Measurements from ENCODE around the gene PYCR2.
"Not testable (repeated sequence)": the region's sequence is repeated elsewhere in the genome, so short reads cannot be mapped to it uniquely, and the experiment has no call there.

The PYCR2 gene

DNA sequence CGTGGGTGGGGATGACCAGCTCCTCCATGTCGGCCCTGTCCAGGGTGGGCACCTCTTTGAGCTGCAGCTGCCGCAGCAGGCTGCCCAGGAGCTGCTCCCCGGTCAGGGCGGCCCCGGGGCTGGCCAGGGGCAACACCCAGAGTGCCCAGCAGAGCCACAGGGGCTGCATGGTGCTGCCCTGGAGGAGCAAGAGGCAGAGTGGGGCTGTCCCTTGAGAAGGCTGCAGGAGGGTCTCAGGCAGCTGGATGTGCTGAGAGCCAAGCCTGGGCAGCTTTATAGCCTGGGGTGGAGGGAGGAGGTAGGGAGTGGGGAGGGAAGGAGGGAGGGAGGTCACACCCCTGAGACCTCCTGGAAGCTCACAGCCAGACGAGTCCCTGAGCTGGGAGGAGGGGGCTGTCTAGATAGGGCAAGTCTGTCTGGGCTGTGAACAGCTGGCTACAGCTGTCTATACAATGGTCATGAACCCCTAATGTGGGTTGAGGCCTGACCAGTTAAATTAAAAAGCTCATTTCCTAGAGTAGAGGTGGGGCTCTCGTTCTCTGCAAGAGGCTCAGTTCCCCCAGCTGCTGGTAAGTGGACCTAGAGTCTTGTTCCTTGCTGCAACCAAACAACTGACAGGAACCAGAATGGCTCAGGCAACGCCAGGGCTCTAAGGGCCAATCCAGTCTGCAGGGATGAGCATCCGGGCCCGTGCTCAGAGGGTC is 35.0 kb downstream of the PYCR2 start, which contains the start of gene LEFTY1:
Gene LEFTY1 (minus strand): TSS at position 249 of the 704 bp plus-strand sequence. CDS start 80 bp downstream, at position 169.
- no peak for DNase-seq

DNA sequence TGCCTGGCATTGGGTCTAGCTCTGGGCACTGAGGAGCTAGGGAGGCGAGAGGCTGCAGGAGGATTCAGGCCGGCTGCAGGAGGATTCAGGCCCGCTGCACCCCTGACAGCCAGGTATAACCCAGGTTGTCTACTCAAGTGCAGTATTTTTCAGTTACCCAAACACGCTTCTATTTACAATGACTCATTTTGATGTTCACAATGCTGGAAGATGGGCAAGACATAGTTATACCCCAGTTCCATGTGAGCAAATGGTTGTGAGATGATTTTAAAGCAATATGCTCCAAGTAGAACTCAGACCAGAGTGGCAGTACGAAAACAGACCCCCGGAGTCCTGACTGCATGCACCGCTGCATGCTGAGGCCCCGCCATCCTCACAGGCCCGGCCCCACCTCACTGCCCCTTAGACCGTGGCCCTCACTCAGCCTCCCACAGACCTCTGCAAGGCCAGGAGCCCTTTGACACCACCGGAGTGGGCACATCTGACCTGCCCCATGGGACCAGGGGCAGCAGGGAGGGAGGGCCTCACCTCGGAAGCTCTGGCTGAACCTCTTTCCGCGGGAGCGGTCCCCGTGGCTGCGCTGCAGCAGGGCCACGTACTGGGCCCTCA is 35.7 kb downstream of the PYCR2 start:
- no peak for DNase-seq

DNA sequence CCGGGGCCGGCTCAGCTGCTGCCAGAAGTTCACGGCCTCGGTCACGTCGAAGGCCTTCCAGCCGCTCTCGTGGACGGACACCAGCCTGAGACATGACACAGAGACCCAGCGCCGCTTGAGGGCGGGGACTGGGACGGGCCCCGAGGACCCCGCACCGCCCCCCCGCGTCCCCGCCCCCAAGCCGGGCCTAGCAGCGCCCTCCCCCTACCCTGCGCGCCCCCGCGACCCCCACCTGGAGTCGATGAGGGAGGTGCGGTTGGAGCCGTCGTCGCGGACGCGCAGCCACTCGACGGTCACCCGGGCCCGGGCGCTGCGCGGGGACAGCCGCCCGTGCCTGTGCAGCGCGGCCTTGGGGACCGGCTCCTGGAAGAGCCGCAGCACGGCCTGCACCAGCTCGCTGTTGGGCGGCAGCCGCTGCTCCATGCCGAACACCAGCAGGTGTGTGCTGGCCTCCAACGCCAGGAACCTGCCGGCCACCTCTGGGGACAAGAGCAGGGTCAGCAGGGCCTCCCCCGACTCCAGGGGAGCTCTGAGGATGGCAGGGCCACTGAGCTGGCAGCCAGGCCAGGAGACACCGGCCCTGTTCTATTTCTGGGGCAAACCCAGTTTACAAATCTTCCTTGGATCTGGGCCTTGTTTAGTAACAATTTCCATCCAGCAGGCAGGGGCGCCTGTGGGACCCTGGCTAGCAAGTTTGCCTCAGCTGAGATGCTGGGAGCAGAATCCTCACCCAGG is 36.3 kb downstream of the PYCR2 start:
- DNase-seq: not testable (repeated sequence)

GRCh38 chr1:225887030-225887314 is 37.1 kb downstream of the PYCR2 start:
- no peak for DNase-seq

- no peak for DNase-seq
Observed at GRCh38 chr1:225886159-225887029, 37.7 kb downstream of the PYCR2 start.

GRCh38 chr1:225885336-225885735 is 38.7 kb downstream of the PYCR2 start:
- DNase-seq: no peak

GRCh38 chr1:225883616-225884265 is 40.3 kb downstream of the PYCR2 start:
- no peak for DNase-seq

GRCh38 chr1:225882694-225883615 is 41.1 kb downstream of the PYCR2 start:
- no peak for DNase-seq

DNA sequence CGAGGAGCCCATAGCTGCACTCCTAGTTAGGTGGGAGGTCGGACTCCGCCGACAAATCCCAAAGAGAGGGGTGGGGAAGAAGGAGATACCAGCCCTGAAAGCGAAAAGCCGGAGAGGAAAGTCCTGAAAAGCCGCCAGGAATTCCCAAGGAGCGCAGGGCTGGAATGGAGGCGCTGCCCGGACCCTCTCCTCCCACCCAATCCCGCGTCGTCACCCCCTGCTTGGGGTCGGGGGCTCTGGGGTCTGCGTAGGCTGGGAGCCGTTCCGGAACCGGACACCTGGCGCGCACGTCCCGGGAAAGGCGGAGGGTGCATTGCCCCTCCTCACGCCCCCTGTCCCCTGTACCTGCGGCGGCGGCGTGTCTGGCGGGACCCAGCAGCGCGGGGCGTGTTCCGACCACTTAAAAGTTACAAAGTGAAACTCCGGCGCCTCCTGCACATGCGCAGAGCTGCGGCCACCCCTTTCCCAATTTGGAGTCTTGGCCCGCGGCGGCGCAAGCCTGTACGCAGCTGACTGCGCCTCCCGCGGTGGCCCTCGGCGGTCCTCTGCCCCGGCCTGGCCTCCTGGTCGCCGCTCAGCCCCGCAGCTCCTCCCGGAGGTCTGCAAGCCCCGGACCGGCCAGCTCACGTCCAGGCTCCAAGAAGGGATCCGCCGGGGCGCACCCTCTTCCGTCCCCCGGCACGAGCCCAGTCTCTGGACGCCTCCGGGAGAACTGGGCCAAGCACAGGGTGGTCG is 41.9 kb downstream of the PYCR2 start, which contains the start of gene TMEM63A:
Gene TMEM63A (minus strand): TSS at position 422 of the 735 bp plus-strand sequence. CDS start 4,800 bp downstream, outside the sequence.
- peak; percentile 91 for DNase-seq

DNA sequence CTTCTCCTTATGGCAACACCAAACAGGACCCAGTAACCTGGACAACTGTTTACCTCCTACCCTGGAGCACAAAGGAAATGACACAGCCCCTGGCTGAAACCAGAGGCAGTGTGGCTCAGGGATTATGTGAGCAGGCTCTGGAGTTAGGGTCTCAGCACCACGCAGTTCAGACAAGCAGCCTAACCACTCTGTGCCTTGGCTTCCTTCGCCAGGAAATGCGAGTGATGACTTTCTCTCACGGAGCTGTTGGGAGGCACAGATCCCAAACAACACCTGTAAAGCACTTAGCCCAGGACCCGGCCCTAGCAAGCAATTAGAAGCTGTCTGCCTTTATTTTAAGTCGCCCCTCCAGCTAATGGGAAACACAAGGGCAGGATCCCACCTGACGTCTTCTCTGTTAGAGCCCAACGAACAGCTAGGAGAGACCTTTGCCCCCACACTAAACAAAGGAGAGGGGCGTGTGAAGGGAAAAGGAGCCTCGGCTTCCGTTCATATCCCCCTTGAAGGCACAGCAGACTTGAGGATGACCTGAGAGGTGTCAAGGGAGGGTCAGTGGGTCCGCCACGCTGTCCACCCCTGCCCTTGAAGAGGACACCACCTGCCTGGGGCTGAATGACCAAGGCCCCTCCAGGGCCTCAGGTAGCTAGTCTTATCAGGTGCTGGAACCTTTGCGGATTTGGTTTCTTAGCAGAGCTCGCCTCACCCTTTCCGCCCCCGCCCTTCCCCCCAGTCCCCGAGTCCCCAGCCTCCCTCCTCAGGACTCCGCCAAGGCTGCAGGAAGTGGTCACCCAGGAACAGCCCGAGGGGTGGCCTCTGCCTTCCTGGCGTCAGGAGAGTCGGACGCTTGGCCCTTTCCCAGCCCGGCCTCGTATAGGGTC is 42.7 kb downstream of the PYCR2 start:
- DNase-seq: peak; percentile 60

GRCh38 chr1:225880636-225881035 is 43.4 kb downstream of the PYCR2 start:
- no peak for DNase-seq

GRCh38 chr1:225880222-225880588 is 43.8 kb downstream of the PYCR2 start:
- no peak for DNase-seq

DNA sequence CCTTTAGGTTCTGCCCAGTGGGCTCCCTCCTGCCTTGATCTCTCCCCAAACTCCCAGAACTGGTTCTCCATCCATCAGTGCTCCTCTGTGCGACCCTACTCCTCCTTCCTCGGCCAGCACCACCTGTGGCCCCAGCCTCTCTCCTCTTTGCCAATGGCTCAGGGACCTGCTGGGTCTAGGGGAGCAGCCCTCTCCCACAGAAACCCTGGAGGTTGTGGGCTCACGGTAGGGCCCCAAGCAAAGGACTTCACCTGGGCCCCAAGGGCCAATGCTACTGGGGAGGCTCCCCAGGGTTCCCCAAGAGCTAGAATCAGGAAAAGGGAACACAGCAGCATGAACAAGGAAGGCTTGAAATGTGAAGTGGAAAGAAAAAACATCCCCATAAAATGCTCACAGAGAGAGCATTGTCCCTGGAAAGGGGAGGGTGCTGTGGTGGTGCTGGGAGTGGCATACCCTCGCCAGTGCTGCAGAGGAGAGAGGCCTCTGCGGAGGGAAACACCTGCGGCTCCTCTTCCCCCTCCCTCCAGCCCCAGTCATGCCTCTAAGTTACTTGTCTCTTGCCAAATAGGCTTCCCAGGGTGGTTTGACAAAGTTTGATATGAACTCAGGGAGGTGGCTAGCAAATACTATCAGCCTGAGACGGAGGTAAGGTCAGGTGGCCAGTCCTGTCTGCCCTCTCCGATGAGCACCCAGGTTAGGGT is 44.4 kb downstream of the PYCR2 start:
- peak; percentile 38 for DNase-seq

GRCh38 chr1:225878282-225878681 is 45.8 kb downstream of the PYCR2 start:
- no peak for DNase-seq

GRCh38 chr1:225877580-225877979 is 46.5 kb downstream of the PYCR2 start:
- no peak for DNase-seq

DNA sequence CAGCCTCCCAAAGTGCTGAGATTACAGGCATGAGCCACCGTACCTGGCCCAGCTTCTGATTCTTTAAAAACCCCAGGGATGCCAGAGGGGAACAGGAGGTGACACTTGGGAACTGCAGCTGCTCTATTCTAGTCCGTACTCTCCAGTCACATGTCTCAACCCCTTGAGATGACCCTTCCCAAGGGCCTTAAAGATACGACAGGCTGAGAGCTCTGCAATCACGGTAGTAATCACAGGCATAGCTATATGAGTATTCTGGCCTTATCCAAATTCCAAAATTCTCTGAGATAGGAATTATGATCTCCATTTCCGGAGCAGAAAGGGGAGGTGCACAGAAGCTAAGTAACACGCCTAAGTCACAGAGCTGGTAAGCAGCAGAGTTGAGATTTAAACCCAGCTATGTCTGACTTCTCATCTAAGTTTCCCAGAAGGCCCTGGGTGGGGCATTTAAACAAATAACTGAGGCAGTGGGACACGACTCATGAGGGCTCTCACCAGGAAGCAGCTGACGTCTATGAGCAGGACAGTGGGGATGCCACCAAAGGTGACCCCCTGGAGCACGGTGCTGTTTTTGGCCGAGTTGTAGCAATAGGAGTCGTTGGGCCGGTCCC is 47.0 kb downstream of the PYCR2 start:
- no peak for DNase-seq

DNA sequence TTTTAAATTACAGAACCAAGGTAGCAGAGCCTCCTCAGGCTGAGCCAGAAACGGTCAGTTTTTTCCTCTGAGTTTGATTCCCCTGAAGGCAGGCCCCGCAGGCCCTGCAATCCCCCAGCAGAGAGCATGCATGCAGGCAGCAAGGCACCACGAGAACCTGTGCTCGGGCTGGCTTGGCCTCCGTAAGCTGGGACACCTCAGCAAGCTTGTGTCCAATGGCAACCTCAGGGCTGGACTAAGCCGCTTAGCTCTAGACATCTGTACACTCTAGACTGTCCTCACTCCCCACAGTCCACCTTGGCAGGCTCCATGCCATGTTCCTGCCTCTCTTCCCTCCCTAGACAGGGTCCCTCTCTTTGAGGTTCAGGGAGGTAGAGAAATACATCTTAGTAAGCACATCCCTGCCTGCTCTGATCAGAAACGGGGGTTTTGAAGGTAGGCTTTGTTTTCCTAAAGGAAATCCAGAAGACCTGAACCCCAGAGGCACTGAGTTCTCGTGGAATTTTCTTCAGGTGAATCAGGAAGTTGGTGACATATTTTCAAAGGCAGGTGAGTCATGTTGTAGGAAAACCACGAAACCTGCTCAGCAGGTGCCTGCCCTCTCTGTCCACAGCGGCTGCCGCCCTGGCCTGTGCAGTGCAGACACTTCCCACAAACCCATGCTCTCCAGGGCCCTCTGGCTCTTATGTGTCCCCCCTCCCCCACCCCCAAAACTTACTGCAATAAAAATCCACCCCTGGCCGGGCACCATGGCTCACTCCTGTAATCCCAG is 48.8 kb downstream of the PYCR2 start:
- DNase-seq: no peak

- DNase-seq: no peak
Observed at GRCh38 chr1:225874431-225874830, 49.6 kb downstream of the PYCR2 start.

All from activated gamma-delta T cell treated with Interleukin-2 at 50 U/mL for 16 hours (primary cell).